Transverse colon (tissue), 4 donors: ENCODE results near the gene GNA12.

Experiments
- CTCF ChIP-seq, 5 experiments: fragments of 200-600 bp in 3 of 5; fragments of 450-650 bp in 2 of 5; sonication (generic) in 3 of 5; IDR thresholded peaks; 1 replicate in 2 of 5; 2 replicates in 3 of 5; pipeline ENCODE4 v1.5.1; 2016 to 2017; ENCODE audit warnings: antibody characterized with exemption in 5 of 5, inconsistent platforms in 3 of 5, mild to moderate bottlenecking in 2 of 5, moderate library complexity in 1 of 5
- EP300 ChIP-seq: sonication (generic); formaldehyde crosslinking; IDR thresholded peaks from one replicate; pipeline ENCODE4 v1.6.1; 2017; ENCODE audit warnings: antibody characterized with exemption, low read depth
- POLR2AphosphoS5 ChIP-seq, 3 donors: sonication (generic); formaldehyde crosslinking; IDR thresholded peaks; one replicate each; pipeline ENCODE4 v1.6.1; 2016; ENCODE audit warnings: antibody characterized with exemption in 3 of 3

DNA sequence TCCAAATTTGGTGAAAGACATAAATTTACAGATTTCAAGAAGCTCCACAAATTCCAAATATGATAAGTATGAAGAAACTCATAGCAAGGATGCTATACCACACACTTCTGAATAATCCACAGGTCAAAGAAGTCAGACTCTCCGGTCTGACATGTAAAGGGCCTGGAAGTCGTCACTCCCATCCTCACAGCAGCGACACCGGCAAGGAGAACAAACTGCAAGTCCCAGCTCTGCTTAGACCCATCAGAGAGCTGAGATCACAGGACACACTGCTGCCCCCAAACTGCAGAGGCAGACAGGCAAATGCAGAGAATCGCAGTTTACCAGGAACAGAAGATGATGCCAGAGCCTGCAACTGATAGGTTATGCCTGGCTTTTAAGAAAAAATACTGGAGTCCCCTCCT lies 94.1 kb downstream of the GNA12 start:
- TF ChIP-seq POLR2AphosphoS5 (IDR thresholded peaks at IDR 0.05) (no peak), EP300 (no peak), CTCF (IDR thresholded peaks at IDR 0.05) (no peak)
